22Rv1 (cell line): ENCODE data around the gene NOVA2.
A peak's percentile ranks its signal among the peaks of the same experiment; 100 is the strongest.

Source experiments
- CTCF ChIP-seq: fragments of 450-650 bp; IDR thresholded peaks from 2 replicates; pipeline ENCODE4 v1.5.1; 2017; ENCODE audit warnings: mild to moderate bottlenecking
- ZFX ChIP-seq: fragments of 450-650 bp; IDR thresholded peaks from 2 replicates; pipeline ENCODE4 v1.6.1; 2017; ENCODE audit warnings: antibody characterized with exemption, borderline replicate concordance

GRCh38 chr19:45913874-45914830 lies 59.5 kb downstream of the NOVA2 start, which contains the start of gene NANOS2:
- TF ChIP-seq CTCF (peak; percentile 33), ZFX (no peak)
